GM23248 (cell line): Measurements from ENCODE around the gene FLAD1. TPM values are rescaled to one million over a fixed set of nuclear protein-coding genes. Genes with fewer than 3 reads are reported as not detected.
A peak's percentile ranks its signal among the peaks of the same experiment; 100 is the strongest.

Experiments used
- DNase-seq: peaks from one replicate; pipeline ENCODE4 v3.0.0-alpha.2; 2015
- H2AFZ ChIP-seq: fragments of 200-600 bp; sonication (generic); 2 replicates; pipeline ENCODE4 v1.6.1; 2016; ENCODE audit warnings: antibody characterized with exemption
- H3F3A ChIP-seq: fragments of 200-600 bp; sonication (generic); 2 replicates; pipeline ENCODE4 v1.6.1; 2016; ENCODE audit warnings: mild to moderate bottlenecking, antibody characterized with exemption, mixed run types; ENCODE audit not compliant: insufficient read depth
- H3K27ac ChIP-seq: fragments of 200-600 bp; sonication (generic); 2 replicates; pipeline ENCODE4 v1.5.1; 2016; ENCODE audit warnings: mild to moderate bottlenecking
- H3K27me3 ChIP-seq: fragments of 200-600 bp; sonication (generic); replicated peaks from 2 replicates; pipeline ENCODE4 v1.6.1; 2016; ENCODE audit warnings: mild to moderate bottlenecking; ENCODE audit not compliant: insufficient read depth
- H3K36me3 ChIP-seq: fragments of 200-600 bp; sonication (generic); 2 replicates; pipeline ENCODE4 v1.6.1; 2016; ENCODE audit warnings: low read depth, mild to moderate bottlenecking
- H3K4me1 ChIP-seq: fragments of 200-600 bp; sonication (generic); 2 replicates; pipeline ENCODE4 v1.6.1; 2016; ENCODE audit warnings: mild to moderate bottlenecking; ENCODE audit not compliant: insufficient read depth
- H3K4me2 ChIP-seq: fragments of 200-600 bp; sonication (generic); one replicate; pipeline ENCODE4 v1.6.1; 2016; ENCODE audit warnings: mild to moderate bottlenecking; ENCODE audit not compliant: unreplicated experiment
- H3K4me3 ChIP-seq: fragments of 200-600 bp; sonication (generic); 2 replicates; pipeline ENCODE4 v1.5.1; 2016; ENCODE audit warnings: mild to moderate bottlenecking
- H3K79me2 ChIP-seq: fragments of 200-600 bp; sonication (generic); 2 replicates; pipeline ENCODE4 v1.6.1; 2016; ENCODE audit warnings: mild to moderate bottlenecking; ENCODE audit not compliant: insufficient read depth
- H3K9ac ChIP-seq: fragments of 200-600 bp; sonication (generic); 2 replicates; pipeline ENCODE4 v1.6.1; 2016; ENCODE audit warnings: mild to moderate bottlenecking
- H3K9me2 ChIP-seq: fragments of 200-600 bp; sonication (generic); 2 replicates; pipeline ENCODE4 v1.6.1; 2016; ENCODE audit warnings: mixed run types, mild to moderate bottlenecking, moderate library complexity; ENCODE audit not compliant: insufficient read depth
- H3K9me3 ChIP-seq: fragments of 200-600 bp; sonication (generic); one replicate; pipeline ENCODE4 v1.6.1; 2017; ENCODE audit warnings: low read depth
- H4K20me1 ChIP-seq: fragments of 200-600 bp; sonication (generic); 2 replicates; pipeline ENCODE4 v1.6.0; 2016; ENCODE audit not compliant: insufficient read depth
- EZH2 ChIP-seq: fragments of 200-600 bp; sonication (generic); IDR thresholded peaks from 2 replicates; pipeline ENCODE4 v1.6.1; 2018; ENCODE audit warnings: antibody characterized with exemption, mild to moderate bottlenecking; ENCODE audit not compliant: insufficient read depth, poor library complexity, severe bottlenecking
- EZH2phosphoT487 ChIP-seq: fragments of 200-600 bp; sonication (generic); IDR thresholded peaks from 2 replicates; pipeline ENCODE4 v1.6.1; 2018; ENCODE audit warnings: antibody characterized with exemption, moderate library complexity, mild to moderate bottlenecking, low read depth; ENCODE audit not compliant: insufficient read depth
- WGBS, 2 experiments: methylation state at CpG; one replicate each; pipeline ENCODE4 v1.1.6; 2015 to 2017; ENCODE audit warnings: low lambda C conversion rate in 2 of 2, low coverage in 1 of 2; ENCODE audit errors: missing lambda C conversion rate in 2 of 2; 5-methylcytosine and 5-hydroxymethylcytosine counted together
- in situ Hi-C: fragments of 300-500 bp; cut with MboI; formaldehyde crosslinking; loops from 2 replicates; pipeline ENCODE4 v1.15.0; 2020
- polyA plus RNA-seq: library from polyadenylated mRNA; unstranded; fragments of >200 nt; fragmentation: Nextera tagmentation; extraction: Ambion mirVana; gene quantifications from 2 replicates; pipeline ENCODE4 v1.2.1, GENCODE V29; 2016
- total RNA-seq: library from RNA; depleted of rRNA; stranded (reverse); fragments of >200 nt; shearing (Covaris generic); gene quantifications from 2 replicates; pipeline ENCODE4 v1.2.3, GENCODE V29; 2014

The FLAD1 gene
- total and polyA plus RNA-seq, 2 experiments from 2014 or later, result 21.3 to 30.2 TPM

- Histone ChIP-seq H3K9ac (peak overlapping the region; percentile 82), H3K9me2 (no peaks in the 10 kb centered on the region), H3K4me3 (peak overlapping the region; percentile 79), H3K79me2 (peaks cover 45% of the 10 kb centered on the region), H3K36me3 (peaks cover 20% of the 10 kb centered on the region), H3K4me2 (peak overlapping the region; percentile 91), H3K27ac (peak overlapping the region; percentile 70), H3F3A (peaks cover 39% of the 10 kb centered on the region), H3K9me3 (no peaks in the 10 kb centered on the region), H3K4me1 (peaks cover 15% of the 10 kb centered on the region), H2AFZ (peak overlapping the region; percentile 40), H4K20me1 (no peaks in the 10 kb centered on the region), H3K27me3 (no peaks in the 10 kb centered on the region)
- DNase-seq, result peak; percentile 53
- in situ Hi-C loops, result no loop called here
- WGBS, 2 experiments, result 5% methylated on average over 22 to 25 of the region's 25 CpGs
- TF ChIP-seq EZH2phosphoT487 (no peak), EZH2 (no peak)
Observed at GRCh38 chr1:154962156-154962749, 20.9 kb upstream of the FLAD1 start.

- H3K4me3 ChIP-seq, result peak overlapping the region; percentile 79
- H3K4me2 ChIP-seq, result peak overlapping the region; percentile 91
- no peaks in the 10 kb centered on the region for H3K9me2 ChIP-seq
- no peaks in the 10 kb centered on the region for H3K9me3 ChIP-seq
- no peak for DNase-seq
- peaks cover 13% of the 10 kb centered on the region for H3K4me1 ChIP-seq
- peak overlapping the region; percentile 70; the same call in 1 of the 2 replicates for H3K27ac ChIP-seq
- TF ChIP-seq EZH2phosphoT487 (no peak), EZH2 (no peak)
- WGBS, 2 experiments, result 59 to 68% methylated on average over 6 of the region's 6 CpGs
- H3F3A ChIP-seq, result peaks cover 42% of the 10 kb centered on the region
- H4K20me1 ChIP-seq, result no peaks in the 10 kb centered on the region
- peaks cover 21% of the 10 kb centered on the region for H3K36me3 ChIP-seq
- H2AFZ ChIP-seq, result no peak overlapping the region
- H3K27me3 ChIP-seq, result no peaks in the 10 kb centered on the region
- in situ Hi-C loops, result no loop called here
- H3K79me2 ChIP-seq, result peaks cover 51% of the 10 kb centered on the region
- peak overlapping the region; percentile 82 for H3K9ac ChIP-seq
Observed at GRCh38 chr1:154962795-154963330, 20.3 kb upstream of the FLAD1 start.

GRCh38 chr1:154963643-154964042, 19.5 kb upstream of the FLAD1 start:
- Histone ChIP-seq H3K27me3 (no peaks in the 10 kb centered on the region), H3K4me2 (no peak overlapping the region), H3K4me3 (no peak overlapping the region), H3K4me1 (peaks cover 16% of the 10 kb centered on the region), H3K27ac (0 out of 2 replicates have a peak overlapping the region, but pooled peaks have one; percentile 15), H4K20me1 (no peaks in the 10 kb centered on the region), H3K79me2 (peaks cover 59% of the 10 kb centered on the region), H3F3A (peaks cover 42% of the 10 kb centered on the region), H3K9ac (0 out of 2 replicates have a peak overlapping the region, but pooled peaks have one; percentile 9), H2AFZ (no peak overlapping the region), H3K36me3 (peaks cover 26% of the 10 kb centered on the region), H3K9me3 (no peaks in the 10 kb centered on the region), H3K9me2 (no peaks in the 10 kb centered on the region)
- in situ Hi-C loops, result no loop called here
- no peak for TF ChIP-seq EZH2phosphoT487
- no peak for TF ChIP-seq EZH2
- 73 to 79% methylated on average over 8 of the region's 8 CpGs for whole genome bisulfite sequencing, 2 experiments
- no peak for DNase-seq

GRCh38 chr1:154964359-154964758, 18.8 kb upstream of the FLAD1 start:
- Histone ChIP-seq H3K27ac (0 out of 2 replicates have a peak overlapping the region, but pooled peaks have one; percentile 15), H2AFZ (no peak overlapping the region), H3K9me3 (no peaks in the 10 kb centered on the region), H3K27me3 (no peaks in the 10 kb centered on the region), H3K4me3 (no peak overlapping the region), H3K79me2 (peaks cover 66% of the 10 kb centered on the region), H3F3A (peaks cover 42% of the 10 kb centered on the region), H3K9me2 (no peaks in the 10 kb centered on the region), H3K9ac (no peak overlapping the region), H3K4me1 (peaks cover 23% of the 10 kb centered on the region), H3K4me2 (no peak overlapping the region), H3K36me3 (peaks cover 26% of the 10 kb centered on the region), H4K20me1 (no peaks in the 10 kb centered on the region)
- 94 to 97% methylated on average over 5 to 6 of the region's 6 CpGs for WGBS, 2 experiments
- in situ Hi-C loops, result no loop called here
- no peak for TF ChIP-seq EZH2
- no peak for TF ChIP-seq EZH2phosphoT487
- DNase-seq, result no peak
